Thyroid gland (tissue), 4 donors: ENCODE measurements around the gene CWC22. TPM values are rescaled to one million over a fixed set of nuclear protein-coding genes. Genes with fewer than 3 reads are reported as not detected.

Experiments
- DNase-seq, 2 donors: peaks; one replicate each; pipeline ENCODE4 v3.0.0-alpha.2; 2019
- H3K27ac ChIP-seq, 3 donors: fragments of 200-600 bp; sonication (generic); 1 replicate in 2 of 3; 2 replicates in 1 of 3; pipeline ENCODE4 v1.5.1; 2016 to 2019; ENCODE audit warnings: mild to moderate bottlenecking in 1 of 3, moderate library complexity in 1 of 3
- H3K27me3 ChIP-seq: fragments of 200-600 bp; sonication (generic); one replicate; pipeline ENCODE4 v1.5.1; 2019
- H3K36me3 ChIP-seq, 2 donors: fragments of 200-600 bp; sonication (generic); one replicate each; pipeline ENCODE4 v1.5.1; 2016 to 2019
- H3K4me1 ChIP-seq, 2 donors: fragments of 200-600 bp; sonication (generic); one replicate each; pipeline ENCODE4 v1.5.1; 2017 to 2019
- H3K4me3 ChIP-seq, 3 donors: fragments of 200-600 bp; sonication (generic); replicated peaks in 1 of 3; 1 replicate in 2 of 3; 2 replicates in 1 of 3; pipeline ENCODE4 v1.5.1; 2016; ENCODE audit warnings: mild to moderate bottlenecking in 1 of 3
- H3K9me3 ChIP-seq: fragments of 200-600 bp; sonication (generic); one replicate; pipeline ENCODE4 v1.5.1; 2017
- POLR2A ChIP-seq, 2 donors: fragments of 450-650 bp; IDR thresholded peaks; one replicate each; pipeline ENCODE4 v1.6.1; 2017; ENCODE audit warnings: antibody characterized with exemption in 2 of 2, mild to moderate bottlenecking in 2 of 2, moderate library complexity in 1 of 2
- WGBS, 2 donors: methylation state at CpG; one replicate each; pipeline ENCODE4 v1.1.5; 2017; 5-methylcytosine and 5-hydroxymethylcytosine counted together
- intact Hi-C: fragments of 100-400 bp; cut with DNase I; formaldehyde crosslinking; loops from one replicate; pipeline ENCODE4 v1.15.1; 2023
- total RNA-seq, 4 donors: library from RNA; depleted of rRNA; stranded (reverse); fragments of >200 nt; gene quantifications; one replicate each; pipeline ENCODE4 v1.2.3, GENCODE V29; 2016
- TF ChIP-seq, protein P1 (sequence below), 6 experiments: fragments of 200-600 bp in 3 of 6; fragments of 450-650 bp in 3 of 6; sonication (generic) in 3 of 6; IDR thresholded peaks; one replicate each; pipeline ENCODE4 v1.5.1; 2016 to 2019; ENCODE audit warnings: antibody characterized with exemption in 6 of 6, mild to moderate bottlenecking in 2 of 6, inconsistent platforms in 1 of 6, moderate library complexity in 1 of 6

Gene CWC22
- total RNA-seq, 4 donors from 2014 or later = 22.0 to 31.7 (median 26.8) TPM

DNA sequence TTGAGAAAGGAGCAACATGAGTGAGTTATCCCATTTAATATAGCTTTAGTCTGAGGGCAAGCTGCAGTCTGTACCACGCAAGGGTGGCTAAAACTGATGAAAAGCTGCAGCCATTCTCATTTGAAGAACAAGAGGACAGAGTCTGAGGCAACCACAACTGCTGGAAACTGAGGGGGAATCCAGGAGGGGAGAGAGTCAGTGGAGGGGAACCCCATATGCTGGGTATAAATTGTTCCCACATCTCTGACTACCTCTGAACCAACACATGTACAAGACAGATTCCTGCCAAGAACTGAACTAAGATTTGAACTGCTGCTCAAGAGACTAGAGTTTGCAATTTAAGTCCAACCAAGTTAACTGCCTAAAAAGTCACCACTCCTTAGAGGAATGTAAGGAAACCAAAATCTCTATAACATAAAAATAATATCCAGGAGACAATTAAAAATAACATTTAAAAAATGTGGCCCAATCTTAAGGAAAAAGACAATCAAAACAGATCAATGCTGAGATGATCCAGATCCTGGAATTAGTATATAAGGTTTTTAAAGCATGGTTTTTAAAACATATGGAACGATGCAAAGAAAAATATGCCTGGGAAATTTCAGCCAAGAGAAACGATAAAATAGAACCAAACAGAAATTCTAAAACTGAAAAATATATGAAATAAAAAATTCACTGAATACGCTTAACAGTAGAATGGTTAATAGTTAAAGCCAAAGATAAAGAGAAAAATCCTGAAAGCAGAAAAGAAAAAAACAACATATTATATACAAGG, 11.2 kb downstream of the CWC22 start:
- Histone ChIP-seq H3K9me3 (no peaks in the 10 kb centered on the region), H3K4me3 (no peak overlapping the region), H3K27ac (no peak overlapping the region), H3K36me3 (no peaks in the 10 kb centered on the region), H3K27me3 (no peaks in the 10 kb centered on the region), H3K4me1 (peaks cover 0 to 4% of the 10 kb centered on the region in 2 donors)
- TF ChIP-seq, protein P1, sequence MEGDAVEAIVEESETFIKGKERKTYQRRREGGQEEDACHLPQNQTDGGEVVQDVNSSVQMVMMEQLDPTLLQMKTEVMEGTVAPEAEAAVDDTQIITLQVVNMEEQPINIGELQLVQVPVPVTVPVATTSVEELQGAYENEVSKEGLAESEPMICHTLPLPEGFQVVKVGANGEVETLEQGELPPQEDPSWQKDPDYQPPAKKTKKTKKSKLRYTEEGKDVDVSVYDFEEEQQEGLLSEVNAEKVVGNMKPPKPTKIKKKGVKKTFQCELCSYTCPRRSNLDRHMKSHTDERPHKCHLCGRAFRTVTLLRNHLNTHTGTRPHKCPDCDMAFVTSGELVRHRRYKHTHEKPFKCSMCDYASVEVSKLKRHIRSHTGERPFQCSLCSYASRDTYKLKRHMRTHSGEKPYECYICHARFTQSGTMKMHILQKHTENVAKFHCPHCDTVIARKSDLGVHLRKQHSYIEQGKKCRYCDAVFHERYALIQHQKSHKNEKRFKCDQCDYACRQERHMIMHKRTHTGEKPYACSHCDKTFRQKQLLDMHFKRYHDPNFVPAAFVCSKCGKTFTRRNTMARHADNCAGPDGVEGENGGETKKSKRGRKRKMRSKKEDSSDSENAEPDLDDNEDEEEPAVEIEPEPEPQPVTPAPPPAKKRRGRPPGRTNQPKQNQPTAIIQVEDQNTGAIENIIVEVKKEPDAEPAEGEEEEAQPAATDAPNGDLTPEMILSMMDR (IDR thresholded peaks at IDR 0.05) = no peak
- no peak for TF ChIP-seq POLR2A (IDR thresholded peaks at IDR 0.05)
- no peak for DNase-seq
- intact Hi-C loops = no loop called here
- WGBS, 2 donors = 85 to 93% methylated on average over 4 of the region's 4 CpGs

- no peak for DNase-seq
- WGBS, 2 donors = 91 to 92% methylated on average over 4 of the region's 4 CpGs
- intact Hi-C loops = no loop called here
Measured at GRCh38 chr2:179991344-179991743, 15.8 kb downstream of the CWC22 start.

GRCh38 chr2:179990676-179991317, 16.3 kb downstream of the CWC22 start:
- H3K27ac ChIP-seq = no peak overlapping the region
- TF ChIP-seq, protein P1 (IDR thresholded peaks at IDR 0.05) = no peak
- TF ChIP-seq POLR2A (IDR thresholded peaks at IDR 0.05) = no peak
- no peak overlapping the region for H3K4me3 ChIP-seq
- no peaks in the 10 kb centered on the region for H3K9me3 ChIP-seq
- peaks cover 0 to 4% of the 10 kb centered on the region in 2 donors for H3K4me1 ChIP-seq
- no peaks in the 10 kb centered on the region for H3K27me3 ChIP-seq
- WGBS, 2 donors = 75% methylated on average over 5 of the region's 5 CpGs
- intact Hi-C loops = no loop called here
- no peak for DNase-seq
- peaks cover 0 to 3% of the 10 kb centered on the region in 2 donors for H3K36me3 ChIP-seq

More at GRCh38 chr2:179991344-179991743, 15.8 kb downstream of the CWC22 start:
- H3K36me3 ChIP-seq = peaks cover 0 to 3% of the 10 kb centered on the region in 2 donors
- peaks cover 0 to 4% of the 10 kb centered on the region in 2 donors for H3K4me1 ChIP-seq
- no peak overlapping the region for H3K27ac ChIP-seq
- TF ChIP-seq, protein P1 (IDR thresholded peaks at IDR 0.05) = no peak
- no peak for TF ChIP-seq POLR2A (IDR thresholded peaks at IDR 0.05)
- H3K9me3 ChIP-seq = no peaks in the 10 kb centered on the region
- H3K4me3 ChIP-seq = no peak overlapping the region
- H3K27me3 ChIP-seq = no peaks in the 10 kb centered on the region

DNA sequence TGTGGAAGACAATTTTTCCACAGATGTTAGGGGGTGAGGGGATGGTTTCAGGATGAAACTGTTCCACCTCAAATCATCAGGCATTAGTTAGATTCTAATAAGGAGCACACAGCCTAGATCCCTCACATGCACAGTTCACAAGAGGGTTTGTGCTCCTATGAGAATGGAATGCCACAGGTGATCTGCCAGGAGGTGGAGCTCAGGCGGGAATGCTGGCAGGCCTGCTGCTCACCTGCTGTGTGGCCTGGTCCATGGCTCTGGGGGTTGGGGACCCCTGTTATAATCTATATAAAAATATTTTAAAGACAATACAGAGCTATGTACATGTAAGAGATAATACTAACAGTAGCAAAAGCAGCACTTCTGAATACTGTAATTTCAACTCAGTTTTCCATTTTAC, 19.2 kb downstream of the CWC22 start:
- H3K27ac ChIP-seq = no peak overlapping the region
- intact Hi-C loops = no loop called here
- no peak overlapping the region for H3K4me3 ChIP-seq
- 82 to 95% methylated on average over 1 of the region's 1 CpG for WGBS, 2 donors
- peaks cover 10 to 11% of the 10 kb centered on the region in 2 donors for H3K36me3 ChIP-seq
- TF ChIP-seq, protein P1 (IDR thresholded peaks at IDR 0.05) = no peak
- TF ChIP-seq POLR2A (IDR thresholded peaks at IDR 0.05) = no peak
- H3K9me3 ChIP-seq = no peaks in the 10 kb centered on the region
- no peaks in the 10 kb centered on the region for H3K4me1 ChIP-seq
- peak in 1 of 2 donors; percentile 9 for DNase-seq
- no peaks in the 10 kb centered on the region for H3K27me3 ChIP-seq
